ENCODE data around the gene METTL22. TPM values are rescaled to one million over a fixed set of nuclear protein-coding genes. Genes with fewer than 3 reads are reported as not detected.

METTL22 gene
- total and polyA plus RNA-seq, 2 experiments from 2014 or later = 17.6 to 19.7 TPM

- Histone ChIP-seq H3K79me2 (no peaks in the 10 kb centered on the region), H4K20me1 (ENCODE audit: insufficient read depth, poor library complexity, severe bottlenecking) (no peaks in the 10 kb centered on the region), H3K27me3 (peaks cover 7% of the 10 kb centered on the region), H3K9me3 (ENCODE audit: low read depth) (no peaks in the 10 kb centered on the region), H3K27ac (no peak overlapping the region), H3K4me1 (ENCODE audit: insufficient read depth) (no peaks in the 10 kb centered on the region), H3K36me3 (replicated peaks; ENCODE audit: insufficient read depth, low read depth) (no peaks in the 10 kb centered on the region), H3K4me3 (no peak overlapping the region), H2AFZ (no peak overlapping the region), H3K4me2 (no peak overlapping the region), H3K9me2 (replicated peaks; ENCODE audit: insufficient read depth) (no peaks in the 10 kb centered on the region)
- DNase-seq (ENCODE audit: low spot score) = no peak
- TF ChIP-seq EZH2phosphoT487 (IDR thresholded peaks at IDR 0.05; ENCODE audit: low read depth, severe bottlenecking, unreplicated experiment) (no peak), EZH2 (IDR thresholded peaks at IDR 0.05; ENCODE audit: borderline replicate concordance) (no peak), CTCF (IDR thresholded peaks at IDR 0.05; ENCODE audit: poor library complexity) (no peak)
Measured at GRCh38 chr16:8605554-8605953, 15.9 kb upstream of the METTL22 start.

- Histone ChIP-seq H3K9me3 (ENCODE audit: low read depth) (no peaks in the 10 kb centered on the region), H3K27ac (no peak overlapping the region), H3K36me3 (replicated peaks; ENCODE audit: insufficient read depth, low read depth) (no peaks in the 10 kb centered on the region), H2AFZ (no peak overlapping the region), H3K4me3 (no peak overlapping the region), H3K79me2 (no peaks in the 10 kb centered on the region), H3K27me3 (peaks cover 7% of the 10 kb centered on the region), H3K9me2 (replicated peaks; ENCODE audit: insufficient read depth) (no peaks in the 10 kb centered on the region), H3K4me2 (no peak overlapping the region), H3K4me1 (ENCODE audit: insufficient read depth) (no peaks in the 10 kb centered on the region), H4K20me1 (ENCODE audit: insufficient read depth, poor library complexity, severe bottlenecking) (no peaks in the 10 kb centered on the region)
- WGBS (ENCODE audit: low lambda C conversion rate, missing lambda C conversion rate) = 79% methylated on average over 9 of the region's 9 CpGs
- TF ChIP-seq EZH2 (IDR thresholded peaks at IDR 0.05; ENCODE audit: borderline replicate concordance) (no peak), CTCF (IDR thresholded peaks at IDR 0.05; ENCODE audit: poor library complexity) (no peak), EZH2phosphoT487 (IDR thresholded peaks at IDR 0.05; ENCODE audit: low read depth, severe bottlenecking, unreplicated experiment) (no peak)
- DNase-seq (ENCODE audit: low spot score) = no peak
Measured at GRCh38 chr16:8607214-8607613, 14.3 kb upstream of the METTL22 start.

GRCh38 chr16:8611122-8611521, 10.4 kb upstream of the METTL22 start:
- Histone ChIP-seq H3K4me2 (no peak overlapping the region), H2AFZ (no peak overlapping the region), H3K9me2 (replicated peaks; ENCODE audit: insufficient read depth) (no peaks in the 10 kb centered on the region), H3K9me3 (ENCODE audit: low read depth) (no peaks in the 10 kb centered on the region), H3K36me3 (replicated peaks; ENCODE audit: insufficient read depth, low read depth) (no peaks in the 10 kb centered on the region), H3K27me3 (peaks cover 7% of the 10 kb centered on the region), H4K20me1 (ENCODE audit: insufficient read depth, poor library complexity, severe bottlenecking) (no peaks in the 10 kb centered on the region), H3K79me2 (no peaks in the 10 kb centered on the region), H3K27ac (no peak overlapping the region), H3K4me1 (ENCODE audit: insufficient read depth) (no peaks in the 10 kb centered on the region), H3K4me3 (no peak overlapping the region)
- DNase-seq (ENCODE audit: low spot score) = no peak
- 75% methylated on average over 4 of the region's 4 CpGs for WGBS (ENCODE audit: low lambda C conversion rate, missing lambda C conversion rate)
- TF ChIP-seq EZH2phosphoT487 (IDR thresholded peaks at IDR 0.05; ENCODE audit: low read depth, severe bottlenecking, unreplicated experiment) (no peak), CTCF (IDR thresholded peaks at IDR 0.05; ENCODE audit: poor library complexity) (no peak), EZH2 (IDR thresholded peaks at IDR 0.05; ENCODE audit: borderline replicate concordance) (no peak)

All from hepatocyte (in vitro differentiated cells).